Panc1 (cell line): ENCODE results near the gene TMPRSS11B. TPM values are rescaled to one million over a fixed set of nuclear protein-coding genes. Genes with fewer than 3 reads are reported as not detected.

Experiments used
- ATAC-seq: fragments of 200-7000 bp; cut with Tn5 transposase; 2 replicates; pipeline ENCODE4 v1.9.1; 2020; ENCODE audit warnings: mild to moderate bottlenecking, moderate library complexity
- BruUV-seq: library from RNA; stranded (reverse); fragments of 400-500 nt; replicated peaks from 2 replicates; lab custom pipeline; 2021; lab: Mats Ljungman, UMichigan
- CTCF ChIA-PET: fragments of 300-600 bp; sonication (Branson Sonifier 250); formaldehyde crosslinking; loops from one replicate; lab custom pipeline; 2022; ENCODE audit warnings: antibody characterized with exemption; lab: Charles Lee
- POLR2A ChIA-PET: fragments of 300-600 bp; sonication (Branson Sonifier 250); formaldehyde crosslinking; loops from one replicate; lab custom pipeline; 2022; ENCODE audit warnings: antibody characterized with exemption; lab: Charles Lee
- DNase-seq: peaks from one replicate; pipeline ENCODE4 v3.0.0-alpha.2; 2010; ENCODE audit warnings: low read depth, low spot score
- H3K27ac ChIP-seq: 2 replicates; pipeline ENCODE4 v1.5.1; 2011; ENCODE audit warnings: mild to moderate bottlenecking, low read length, inconsistent platforms
- H3K27me3 ChIP-seq: fragments of 200-500 bp; sonication (Bioruptor generic); 2 replicates; pipeline ENCODE4 v1.6.0; 2014; ENCODE audit warnings: low read length, inconsistent platforms; ENCODE audit not compliant: control insufficient read depth, insufficient read depth
- H3K36me3 ChIP-seq: fragments of 200-500 bp; sonication (Bioruptor generic); 2 replicates; pipeline ENCODE4 v1.5.1; 2014; ENCODE audit warnings: inconsistent platforms, mild to moderate bottlenecking, low read length, moderate library complexity; ENCODE audit not compliant: control insufficient read depth, insufficient read depth
- H3K4me1 ChIP-seq: 2 replicates; pipeline ENCODE4 v1.5.1; 2011; ENCODE audit warnings: inconsistent platforms, mild to moderate bottlenecking, low read length, moderate library complexity; ENCODE audit not compliant: control insufficient read depth, insufficient read depth
- H3K4me3 ChIP-seq, 2 experiments: 2 replicates each; pipeline ENCODE4 v1.5.1; 2011 to 2012; ENCODE audit warnings: low read depth in 2 of 2, low read length in 2 of 2, mild to moderate bottlenecking in 2 of 2, inconsistent platforms in 1 of 2, moderate library complexity in 1 of 2
- H3K9me3 ChIP-seq: fragments of 200-500 bp; sonication (Bioruptor generic); 2 replicates; pipeline ENCODE4 v1.5.1; 2014; ENCODE audit warnings: low read depth, mild to moderate bottlenecking, inconsistent platforms, low read length, moderate library complexity; ENCODE audit not compliant: control insufficient read depth, insufficient read depth
- POLR2AphosphoS5 ChIP-seq: IDR thresholded peaks from 2 replicates; pipeline ENCODE4 v1.6.1; 2012; ENCODE audit warnings: mild to moderate bottlenecking, low read depth, low read length, moderate library complexity
- REST ChIP-seq, 2 experiments: IDR thresholded peaks; 2 replicates each; pipeline ENCODE4 v1.6.1; 2011 to 2012; ENCODE audit warnings: low read depth in 2 of 2, control low read depth in 1 of 2, low read length in 1 of 2, mild to moderate bottlenecking in 1 of 2, moderate library complexity in 1 of 2; ENCODE audit not compliant: insufficient read depth in 1 of 2
- SIN3A ChIP-seq: IDR thresholded peaks from 2 replicates; pipeline ENCODE4 v1.6.1; 2012; ENCODE audit warnings: low read depth, mild to moderate bottlenecking, low read length, moderate library complexity, borderline replicate concordance; ENCODE audit not compliant: insufficient read depth
- TCF7L2 ChIP-seq: IDR thresholded peaks from 2 replicates; pipeline ENCODE4 v1.6.1; 2011; ENCODE audit warnings: mild to moderate bottlenecking, low read depth, low read length, inconsistent platforms
- in situ Hi-C: cut with HindIII; loops from 2 replicates; pipeline ENCODE4 v1.10.0; 2016; ENCODE audit warnings: low sequenced_read_pairs, low pct_unique_long_range_greater_than_20kb
- intact Hi-C: fragments of 100-400 bp; cut with micrococcal nuclease; formaldehyde crosslinking; loops from one replicate; pipeline ENCODE4 v1.10.0; 2022; ENCODE audit not compliant: unreplicated experiment
- total RNA-seq: library from RNA; stranded (reverse); gene quantifications from one replicate; pipeline ENCODE4 v1.2.1, GENCODE V29; 2021; ENCODE audit not compliant: unreplicated experiment
- TF ChIP-seq, protein P1 (sequence below): fragments of 450-650 bp; IDR thresholded peaks from 2 replicates; pipeline ENCODE4 v1.5.1; 2017; ENCODE audit warnings: mild to moderate bottlenecking

The TMPRSS11B gene
- total RNA-seq, 1 experiment from 2014 or later, result not detected

- CTCF ChIA-PET, result no interaction called here
- no peak for DNase-seq
These were observed 64.5 kb downstream of the TMPRSS11B start for GRCh38 chr4:68180849-68181526.

GRCh38 chr4:68176904-68177303 is 68.6 kb downstream of the TMPRSS11B start:
- Histone ChIP-seq H3K4me3 (no peak overlapping the region), H3K27me3 (no peaks in the 10 kb centered on the region), H3K36me3 (no peaks in the 10 kb centered on the region), H3K27ac (no peak overlapping the region), H3K4me1 (no peaks in the 10 kb centered on the region), H3K9me3 (no peaks in the 10 kb centered on the region)
- intact Hi-C loops, result loop anchor here (5.0 kb wide), 2 partner anchors 305 to 630 kb away; partner anchors contain the start of gene CENPC
- TF ChIP-seq POLR2AphosphoS5 (no peak), REST (IDR thresholded peaks at IDR 0.05; ENCODE audit: insufficient read depth in 1 of 2, low read depth in 2 of 2, low read length in 1 of 2) (no peak), SIN3A (no peak)
- CTCF ChIA-PET, result no interaction called here
- POLR2A ChIA-PET, result no interaction called here
- in situ Hi-C loops, result no loop called here
- DNase-seq (no peak), ATAC-seq (no peak)
- BruUV-seq, result no TSS peak

More at GRCh38 chr4:68180849-68181526, 64.5 kb downstream of the TMPRSS11B start:
- H3K4me3 ChIP-seq, result no peak overlapping the region
- no TSS peak for BruUV-seq
- no peaks in the 10 kb centered on the region for H3K27me3 ChIP-seq
- no peak overlapping the region for H3K27ac ChIP-seq
- no peaks in the 10 kb centered on the region for H3K4me1 ChIP-seq
- no peaks in the 10 kb centered on the region for H3K36me3 ChIP-seq
- no peak for ATAC-seq
- POLR2A ChIA-PET, result no interaction called here
- TF ChIP-seq TCF7L2, result no peak
- TF ChIP-seq REST (IDR thresholded peaks at IDR 0.05; ENCODE audit: insufficient read depth in 1 of 2, low read depth in 2 of 2, low read length in 1 of 2), result no peak
- TF ChIP-seq, protein P1, sequence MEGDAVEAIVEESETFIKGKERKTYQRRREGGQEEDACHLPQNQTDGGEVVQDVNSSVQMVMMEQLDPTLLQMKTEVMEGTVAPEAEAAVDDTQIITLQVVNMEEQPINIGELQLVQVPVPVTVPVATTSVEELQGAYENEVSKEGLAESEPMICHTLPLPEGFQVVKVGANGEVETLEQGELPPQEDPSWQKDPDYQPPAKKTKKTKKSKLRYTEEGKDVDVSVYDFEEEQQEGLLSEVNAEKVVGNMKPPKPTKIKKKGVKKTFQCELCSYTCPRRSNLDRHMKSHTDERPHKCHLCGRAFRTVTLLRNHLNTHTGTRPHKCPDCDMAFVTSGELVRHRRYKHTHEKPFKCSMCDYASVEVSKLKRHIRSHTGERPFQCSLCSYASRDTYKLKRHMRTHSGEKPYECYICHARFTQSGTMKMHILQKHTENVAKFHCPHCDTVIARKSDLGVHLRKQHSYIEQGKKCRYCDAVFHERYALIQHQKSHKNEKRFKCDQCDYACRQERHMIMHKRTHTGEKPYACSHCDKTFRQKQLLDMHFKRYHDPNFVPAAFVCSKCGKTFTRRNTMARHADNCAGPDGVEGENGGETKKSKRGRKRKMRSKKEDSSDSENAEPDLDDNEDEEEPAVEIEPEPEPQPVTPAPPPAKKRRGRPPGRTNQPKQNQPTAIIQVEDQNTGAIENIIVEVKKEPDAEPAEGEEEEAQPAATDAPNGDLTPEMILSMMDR, result no peak
- TF ChIP-seq SIN3A, result no peak
- TF ChIP-seq POLR2AphosphoS5, result no peak
- intact Hi-C loops, result no loop called here
- H3K9me3 ChIP-seq, result no peaks in the 10 kb centered on the region
- in situ Hi-C loops, result no loop called here

Other genes starting within 250 kb of the TMPRSS11B start
- gene TMPRSS11F, start 115.8 kb downstream of the TMPRSS11B start, total RNA-seq, result not detected
- gene YTHDC1, start 104.4 kb upstream of the TMPRSS11B start, total RNA-seq, result 44.5 TPM
- gene TMPRSS11E, start 201.8 kb upstream of the TMPRSS11B start, total RNA-seq, result not detected